Fibroblast of skin of right quadriceps (primary cell): ENCODE results near the gene SOX8.
"Not testable (repeated sequence)": the region's sequence is repeated elsewhere in the genome, so short reads cannot be mapped to it uniquely, and the experiment has no call there.

ENCODE experiments used
- DNase-seq: peaks from one replicate; pipeline ENCODE4 v3.0.0-alpha.2; 2013

Gene SOX8

DNA sequence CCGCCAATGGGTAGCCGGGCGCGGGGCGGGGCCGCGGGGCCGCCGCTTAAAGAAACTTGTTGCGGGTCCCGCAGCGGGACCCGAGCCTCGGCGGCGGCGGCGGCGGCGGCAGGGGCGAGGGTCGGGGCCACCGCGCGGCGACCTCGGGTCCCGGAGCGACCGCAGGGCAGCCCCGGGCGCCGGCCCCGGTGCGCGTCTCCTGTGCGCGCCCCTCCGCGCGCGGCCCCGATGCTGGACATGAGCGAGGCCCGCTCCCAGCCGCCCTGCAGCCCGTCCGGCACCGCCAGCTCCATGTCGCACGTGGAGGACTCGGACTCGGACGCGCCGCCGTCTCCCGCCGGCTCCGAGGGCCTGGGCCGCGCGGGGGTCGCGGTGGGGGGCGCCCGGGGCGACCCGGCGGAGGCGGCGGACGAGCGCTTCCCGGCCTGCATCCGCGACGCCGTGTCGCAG lies at the start of gene SOX8:
Gene SOX8 (plus strand): TSS at position 76 of the 450 bp plus-strand sequence. CDS start 153 bp downstream, at position 229.
- no peak for DNase-seq

DNA sequence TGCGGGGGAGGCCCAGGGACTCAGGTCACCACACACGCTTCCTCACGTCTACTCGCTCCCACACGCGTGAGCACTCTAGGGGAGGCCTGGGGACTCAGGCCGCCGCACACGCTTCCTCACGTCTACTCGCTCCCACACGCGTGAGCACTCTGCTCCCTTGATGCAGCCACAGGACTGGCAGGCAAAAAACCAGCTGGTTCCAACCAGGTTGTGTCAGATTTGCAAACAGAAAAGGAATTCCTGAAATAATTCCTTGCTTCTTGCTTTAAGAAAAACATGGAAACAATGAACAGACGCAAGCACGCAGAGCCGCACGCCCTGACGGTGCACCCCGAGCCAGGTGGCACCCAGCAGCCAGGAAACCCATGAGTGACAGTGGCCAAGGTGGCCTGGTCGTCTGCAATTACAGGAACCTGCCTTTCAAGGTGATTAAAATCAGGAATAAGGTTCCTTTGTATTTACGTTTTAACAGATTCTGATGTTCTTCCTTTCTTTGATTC lies 48.7 kb upstream of the SOX8 start:
- no peak for DNase-seq

DNA sequence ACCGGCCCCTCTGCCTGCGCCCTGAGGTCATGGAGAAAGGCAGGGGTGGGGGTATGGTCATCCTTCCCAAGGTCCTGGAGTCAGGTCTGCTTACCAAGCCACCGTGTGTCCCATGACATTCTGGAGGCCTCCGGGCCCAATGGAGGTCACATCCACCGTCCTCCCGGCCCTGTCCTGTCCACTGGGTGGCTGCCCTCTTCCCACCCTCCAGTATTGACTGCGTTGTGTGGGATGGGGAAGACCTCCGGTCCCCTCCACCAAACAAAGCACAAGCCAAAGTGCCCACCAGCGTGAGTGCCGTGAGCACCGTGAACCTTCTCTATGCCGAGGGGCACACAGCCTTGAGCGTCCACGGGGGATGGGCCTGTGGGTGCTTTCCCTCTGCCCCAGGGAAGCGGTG lies 48.0 kb upstream of the SOX8 start:
- DNase-seq: no peak

DNA sequence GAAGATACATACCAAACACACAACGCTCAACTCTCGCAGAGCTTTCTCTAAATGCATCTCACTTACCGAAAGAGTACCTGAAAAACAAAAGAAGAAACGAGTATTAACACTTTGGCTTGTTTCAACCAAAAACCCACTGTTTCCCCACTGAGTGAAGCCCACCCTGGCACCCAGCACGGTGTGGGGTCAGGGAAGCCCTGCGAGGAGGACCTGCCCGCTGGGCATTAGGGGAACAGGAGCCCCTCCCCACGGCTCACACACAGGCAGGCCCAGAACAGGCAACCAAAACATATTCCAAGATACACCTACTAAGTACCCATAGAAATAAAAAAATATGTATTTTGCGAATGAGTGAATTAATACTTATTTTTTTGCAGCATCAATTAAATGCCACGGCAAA lies 47.4 kb upstream of the SOX8 start:
- no peak for DNase-seq

GRCh38 chr16:935684-936083 lies 45.9 kb upstream of the SOX8 start:
- DNase-seq: no peak

DNA sequence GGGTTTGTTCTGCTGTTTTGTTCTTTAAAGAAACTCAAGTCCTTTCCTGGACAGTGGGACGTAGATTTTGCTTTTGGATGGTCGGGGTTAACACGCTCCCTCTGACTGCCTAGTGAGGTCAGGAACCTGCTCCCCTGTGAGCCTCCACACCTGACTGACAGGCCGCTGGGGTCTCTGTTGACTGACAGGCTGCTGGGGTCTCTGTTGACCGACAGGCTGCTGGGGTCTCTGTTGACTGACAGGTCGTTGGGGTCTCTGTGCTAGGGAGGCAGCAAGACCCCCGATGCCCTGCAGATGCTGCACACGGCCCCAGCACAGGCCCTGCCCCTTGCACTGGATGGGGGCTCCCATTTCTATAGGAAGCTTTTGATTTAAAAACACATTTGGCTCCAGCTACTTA lies 44.3 kb upstream of the SOX8 start:
- DNase-seq: no peak

DNA sequence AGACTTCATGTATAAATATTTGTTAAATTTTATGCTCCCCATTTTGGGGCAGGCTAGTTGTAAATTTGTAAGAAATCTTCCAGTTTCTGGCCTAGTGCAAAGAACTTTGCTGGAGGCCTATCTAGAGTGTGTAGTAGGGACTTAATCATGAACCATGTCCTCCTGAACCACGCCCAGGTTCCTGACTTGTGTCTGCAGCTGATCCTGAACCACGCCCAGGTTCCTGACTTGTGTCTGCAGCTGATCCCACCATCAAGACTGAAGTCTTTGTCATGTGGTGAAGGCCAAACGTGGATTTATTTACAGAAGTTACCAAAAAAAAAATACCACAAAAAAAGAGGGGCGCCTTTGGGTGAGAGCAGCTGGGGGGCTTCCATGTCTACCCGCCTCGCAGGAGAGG lies 43.8 kb upstream of the SOX8 start:
- DNase-seq: no peak

- no peak for DNase-seq
These were observed 43.4 kb upstream of the SOX8 start for GRCh38 chr16:938136-938535.

GRCh38 chr16:938752-939151 lies 42.8 kb upstream of the SOX8 start:
- no peak for DNase-seq

DNA sequence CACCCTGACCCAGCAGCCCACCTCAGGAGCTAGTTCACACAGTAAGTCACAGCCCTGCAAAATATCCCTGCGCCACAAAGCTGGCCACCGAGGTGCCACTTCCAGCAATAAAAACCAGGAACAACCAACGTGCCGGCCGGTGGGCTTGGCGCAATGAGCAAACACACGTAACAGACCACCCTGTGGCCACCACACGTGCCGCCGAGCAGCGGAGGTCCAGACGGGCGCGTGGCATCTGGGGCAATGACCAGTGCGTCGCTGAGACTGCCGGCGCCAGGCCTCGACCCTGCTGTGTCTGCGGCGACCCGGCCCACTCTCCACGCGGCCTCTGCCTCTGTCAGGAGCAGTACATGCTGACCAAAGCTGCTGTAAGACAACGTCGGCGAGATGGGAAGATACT lies 42.3 kb upstream of the SOX8 start:
- DNase-seq: no peak

GRCh38 chr16:939941-940340 lies 41.6 kb upstream of the SOX8 start:
- DNase-seq: no peak

GRCh38 chr16:942436-943060 lies 39.0 kb upstream of the SOX8 start:
- DNase-seq: no peak

GRCh38 chr16:943971-944370 lies 37.6 kb upstream of the SOX8 start:
- DNase-seq: no peak

GRCh38 chr16:945271-946047 lies 36.1 kb upstream of the SOX8 start:
- no peak for DNase-seq

- no peak for DNase-seq
These were observed 35.5 kb upstream of the SOX8 start for GRCh38 chr16:946048-946395.

- DNase-seq: no peak
These were observed 34.2 kb upstream of the SOX8 start for GRCh38 chr16:947255-947921.

DNA sequence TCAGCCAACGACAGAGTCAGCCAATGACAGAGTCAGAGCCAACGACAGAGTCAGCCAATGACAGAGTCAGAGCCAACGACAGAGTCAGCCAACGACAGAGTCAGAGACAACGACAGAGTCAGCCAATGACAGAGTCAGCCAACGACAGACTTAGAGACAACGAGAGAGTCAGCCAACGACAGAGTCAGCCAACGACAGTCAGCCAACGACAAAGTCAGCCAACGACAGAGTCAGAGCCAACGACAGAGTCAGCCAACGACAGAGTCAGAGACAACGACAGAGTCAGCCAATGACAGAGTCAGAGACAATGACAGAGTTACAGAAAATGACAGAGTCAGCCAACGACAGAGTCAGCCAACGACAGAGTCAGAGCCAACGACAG lies 33.7 kb upstream of the SOX8 start:
- DNase-seq: not testable (repeated sequence)

- not testable (repeated sequence) for DNase-seq
These were observed 32.8 kb upstream of the SOX8 start for GRCh38 chr16:948767-949166.

GRCh38 chr16:950733-951573 lies 30.6 kb upstream of the SOX8 start:
- not testable (repeated sequence) for DNase-seq

- DNase-seq: no peak
These were observed 29.8 kb upstream of the SOX8 start for GRCh38 chr16:951660-952301.

DNA sequence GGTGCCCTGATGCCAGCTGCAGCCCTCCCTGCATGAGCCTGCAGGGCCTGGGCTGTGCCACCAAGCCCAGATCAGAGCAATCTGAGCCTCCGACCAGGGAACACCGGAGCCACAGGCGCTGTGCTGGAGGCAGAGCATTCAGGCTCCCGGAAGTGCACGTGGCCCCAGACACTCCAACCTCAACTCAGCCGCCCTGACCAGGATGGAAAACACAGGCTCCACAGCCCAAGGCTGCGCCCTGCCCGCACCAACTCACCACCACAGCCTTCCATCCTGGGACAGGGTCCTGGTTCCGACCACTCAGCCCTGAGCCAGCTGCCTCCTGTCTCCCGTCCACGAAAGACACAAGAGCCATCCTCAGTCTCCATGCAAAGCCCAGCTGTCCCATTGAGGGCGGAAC lies 29.2 kb upstream of the SOX8 start:
- no peak for DNase-seq

- DNase-seq: not testable (repeated sequence)
These were observed 27.8 kb upstream of the SOX8 start for GRCh38 chr16:953818-954217.

GRCh38 chr16:955766-956165 lies 25.8 kb upstream of the SOX8 start:
- not testable (repeated sequence) for DNase-seq
